Suprapubic skin (tissue), 3 donors: ENCODE data around the gene FKBP14.

ENCODE experiments used
- POLR2AphosphoS5 ChIP-seq, 3 donors: sonication (generic); formaldehyde crosslinking; IDR thresholded peaks; one replicate each; pipeline ENCODE4 v1.6.1; 2017; ENCODE audit warnings: antibody characterized with exemption in 3 of 3
- TF ChIP-seq, protein P1 (sequence below), 2 donors: fragments of 200-600 bp in 1 of 2; fragments of 450-650 bp in 1 of 2; sonication (generic) in 1 of 2; IDR thresholded peaks; one replicate each; pipeline ENCODE4 v1.5.1; 2016 to 2019; ENCODE audit warnings: antibody characterized with exemption in 2 of 2, mild to moderate bottlenecking in 1 of 2, moderate library complexity in 1 of 2

DNA sequence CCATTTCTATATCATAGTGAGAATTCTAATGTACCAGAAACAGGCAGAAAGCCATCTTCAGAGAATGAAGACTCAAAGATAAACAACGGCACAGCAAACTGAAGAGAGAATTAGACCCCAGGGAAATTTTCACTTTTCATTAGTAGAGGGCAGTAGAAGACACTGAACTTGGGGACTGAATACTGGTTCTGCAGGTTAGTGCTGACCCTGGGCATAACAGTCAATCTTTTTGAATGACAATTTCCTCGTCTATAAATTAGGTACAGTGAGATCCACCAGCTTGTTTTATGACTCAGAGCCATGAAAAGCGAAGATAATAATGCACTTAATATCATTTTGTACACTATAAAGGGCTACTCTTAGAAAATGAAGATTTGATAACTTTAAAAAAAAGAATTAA lies 13.7 kb downstream of the FKBP14 start:
- TF ChIP-seq, protein P1, sequence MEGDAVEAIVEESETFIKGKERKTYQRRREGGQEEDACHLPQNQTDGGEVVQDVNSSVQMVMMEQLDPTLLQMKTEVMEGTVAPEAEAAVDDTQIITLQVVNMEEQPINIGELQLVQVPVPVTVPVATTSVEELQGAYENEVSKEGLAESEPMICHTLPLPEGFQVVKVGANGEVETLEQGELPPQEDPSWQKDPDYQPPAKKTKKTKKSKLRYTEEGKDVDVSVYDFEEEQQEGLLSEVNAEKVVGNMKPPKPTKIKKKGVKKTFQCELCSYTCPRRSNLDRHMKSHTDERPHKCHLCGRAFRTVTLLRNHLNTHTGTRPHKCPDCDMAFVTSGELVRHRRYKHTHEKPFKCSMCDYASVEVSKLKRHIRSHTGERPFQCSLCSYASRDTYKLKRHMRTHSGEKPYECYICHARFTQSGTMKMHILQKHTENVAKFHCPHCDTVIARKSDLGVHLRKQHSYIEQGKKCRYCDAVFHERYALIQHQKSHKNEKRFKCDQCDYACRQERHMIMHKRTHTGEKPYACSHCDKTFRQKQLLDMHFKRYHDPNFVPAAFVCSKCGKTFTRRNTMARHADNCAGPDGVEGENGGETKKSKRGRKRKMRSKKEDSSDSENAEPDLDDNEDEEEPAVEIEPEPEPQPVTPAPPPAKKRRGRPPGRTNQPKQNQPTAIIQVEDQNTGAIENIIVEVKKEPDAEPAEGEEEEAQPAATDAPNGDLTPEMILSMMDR (IDR thresholded peaks at IDR 0.05) = no peak
- TF ChIP-seq POLR2AphosphoS5 (IDR thresholded peaks at IDR 0.05) = no peak
